A549 treated with GW870086 at 1 μM for 4 hours (cell line): ENCODE data around the gene EDN3. TPM values are rescaled to one million over a fixed set of nuclear protein-coding genes. Genes with fewer than 3 reads are reported as not detected.

Experiments
- total RNA-seq: library from RNA; stranded (reverse); fragments of 200-300 nt; extraction: Qiagen RNA extraction; gene quantifications from 5 replicates; pipeline ENCODE4 v1.2.3, GENCODE V29; 2022; ENCODE audit warnings: low read depth

The EDN3 gene, protein sequence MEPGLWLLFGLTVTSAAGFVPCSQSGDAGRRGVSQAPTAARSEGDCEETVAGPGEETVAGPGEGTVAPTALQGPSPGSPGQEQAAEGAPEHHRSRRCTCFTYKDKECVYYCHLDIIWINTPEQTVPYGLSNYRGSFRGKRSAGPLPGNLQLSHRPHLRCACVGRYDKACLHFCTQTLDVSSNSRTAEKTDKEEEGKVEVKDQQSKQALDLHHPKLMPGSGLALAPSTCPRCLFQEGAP
- 1.1 to 1.8 TPM (median 1.5 TPM) in 5 replicates for total RNA-seq

DNA sequence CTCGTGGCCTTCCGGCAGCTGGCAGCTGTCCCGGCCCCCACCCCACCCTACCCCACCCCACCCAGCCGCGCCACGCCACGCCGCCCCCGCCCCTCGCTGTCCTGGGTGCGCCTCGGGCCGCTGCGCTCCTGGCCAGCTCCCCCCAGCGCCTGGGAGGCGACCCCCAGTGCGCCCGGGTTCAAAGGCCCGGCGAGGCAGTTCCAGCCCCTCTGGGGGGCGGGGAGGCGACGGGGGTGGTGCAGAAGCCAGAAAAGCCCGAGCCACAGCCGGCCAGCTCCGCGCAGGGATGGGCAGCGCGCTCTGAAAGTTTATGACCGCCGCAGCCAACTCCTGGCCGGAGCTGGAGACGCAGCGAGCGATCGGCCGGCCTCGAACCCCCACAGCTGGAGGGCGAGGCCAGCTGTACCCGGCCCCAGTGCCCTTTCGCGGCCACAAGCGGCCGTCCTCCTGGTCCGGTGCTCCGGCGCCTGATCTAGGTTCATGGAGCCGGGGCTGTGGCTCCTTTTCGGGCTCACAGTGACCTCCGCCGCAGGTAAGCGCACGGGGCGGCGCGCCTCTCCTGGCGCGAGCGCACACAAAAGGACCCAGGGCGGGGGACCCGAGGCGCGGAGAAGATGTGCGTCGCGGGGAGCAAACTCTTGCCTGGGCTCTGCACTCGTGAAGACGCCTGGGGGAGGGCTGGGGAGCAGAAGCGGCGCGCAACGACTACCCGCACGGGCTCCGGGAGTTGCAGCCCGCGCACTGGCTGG, at the start of gene EDN3:
TSS of gene EDN3 (plus strand) at position 279 of the 749 bp plus-strand sequence. CDS start at position 481, 202 bp downstream.

Other genes with a start within 250 kb of the EDN3 start
- not detected in 5 replicates for gene ZNF831, start 136.8 kb upstream of the EDN3 start, total RNA-seq